B cell (primary cell): Measurements from ENCODE around the gene ZFR2. TPM values are rescaled to one million over a fixed set of nuclear protein-coding genes. Genes with fewer than 3 reads are reported as not detected.

ENCODE experiments used
- ATAC-seq: fragments of 200-7000 bp; cut with Tn5 transposase; one replicate; pipeline ENCODE4 v1.10.0; 2021; ENCODE audit warnings: low read depth, mild to moderate bottlenecking, moderate number of reproducible peaks, moderate library complexity
- CTCF ChIA-PET: fragments of 350-600 bp; sonication (Branson Sonifier 250); formaldehyde crosslinking; loops from one replicate; lab custom pipeline; 2021; ENCODE audit warnings: antibody characterized with exemption, inconsistent platforms; lab: Charles Lee
- POLR2A ChIA-PET: fragments of 350-600 bp; sonication (Branson Sonifier 250); formaldehyde crosslinking; loops from one replicate; lab custom pipeline; 2021; ENCODE audit warnings: antibody characterized with exemption; lab: Charles Lee
- DNase-seq: peaks from one replicate; pipeline ENCODE4 v3.0.0; 2013
- H2AFZ ChIP-seq: 2 replicates; pipeline ENCODE4 v1.6.1; 2012; ENCODE audit warnings: mild to moderate bottlenecking, low read depth, low read length; ENCODE audit not compliant: insufficient read depth, poor library complexity, severe bottlenecking
- H3K27ac ChIP-seq, 2 donors: 1 replicate in 1 of 2; 2 replicates in 1 of 2; pipeline ENCODE4 v1.5.1; 2012 to 2013; ENCODE audit warnings: low read length in 2 of 2, mild to moderate bottlenecking in 2 of 2, moderate library complexity in 1 of 2
- H3K27me3 ChIP-seq, 4 experiments: fragments of 200-600 bp in 1 of 4; sonication (generic) in 1 of 4; replicated peaks in 1 of 4; 1 replicate in 2 of 4; 2 replicates in 2 of 4; pipeline versions ENCODE4 v1.6.1 to v1.7.0; 2013 to 2016; ENCODE audit warnings: low read length in 3 of 4, mild to moderate bottlenecking in 2 of 4, mixed read lengths in 1 of 4, moderate library complexity in 1 of 4; ENCODE audit not compliant: insufficient read depth in 4 of 4, control insufficient read depth in 3 of 4; ENCODE audit errors: control extremely low read depth in 1 of 4
- H3K36me3 ChIP-seq, 2 experiments: replicated peaks in 1 of 2; 1 replicate in 1 of 2; 2 replicates in 1 of 2; pipeline versions ENCODE4 v1.6.1 to v1.7.1; 2013; ENCODE audit warnings: low read length in 1 of 2; ENCODE audit not compliant: insufficient read depth in 2 of 2, control insufficient read depth in 1 of 2; ENCODE audit errors: control extremely low read depth in 1 of 2, extremely low read depth in 1 of 2
- H3K4me1 ChIP-seq, 2 donors: fragments of 200-600 bp in 1 of 2; sonication (generic) in 1 of 2; 1 replicate in 1 of 2; 2 replicates in 1 of 2; pipeline versions ENCODE4 v1.5.1 to v1.6.1; 2013 to 2017; ENCODE audit warnings: low read length in 2 of 2; ENCODE audit not compliant: control insufficient read depth in 2 of 2, insufficient read depth in 2 of 2
- H3K4me2 ChIP-seq: replicated peaks from 2 replicates; pipeline ENCODE3; 2012; ENCODE audit warnings: mild to moderate bottlenecking, low read depth, low read length; ENCODE audit not compliant: poor library complexity, severe bottlenecking
- H3K4me3 ChIP-seq, 5 experiments: fragments of 200-600 bp in 1 of 5; sonication (generic) in 1 of 5; 1 replicate in 3 of 5; 2 replicates in 2 of 5; pipeline versions ENCODE4 v1.5.1 to v1.7.0; 2011 to 2016; ENCODE audit warnings: low read length in 4 of 5, mild to moderate bottlenecking in 4 of 5, low read depth in 2 of 5, control low read depth in 1 of 5, moderate library complexity in 1 of 5; ENCODE audit not compliant: insufficient read depth in 1 of 5; ENCODE audit errors: control extremely low read depth in 1 of 5, extremely low read depth in 1 of 5
- H3K79me2 ChIP-seq: fragments of 200-600 bp; sonication (generic); one replicate; pipeline ENCODE4 v1.6.0; 2016; ENCODE audit warnings: low read length; ENCODE audit not compliant: control insufficient read depth, insufficient read depth
- H3K9ac ChIP-seq: fragments of 200-600 bp; sonication (generic); 2 replicates; pipeline ENCODE4 v1.6.1; 2017; ENCODE audit warnings: mild to moderate bottlenecking, low read length, moderate library complexity
- H3K9me3 ChIP-seq, 3 donors: one replicate each; pipeline versions ENCODE4 v1.6.1 to v1.7.1; 2013; ENCODE audit warnings: low read length in 2 of 3; ENCODE audit not compliant: control insufficient read depth in 2 of 3, insufficient read depth in 1 of 3; ENCODE audit errors: control extremely low read depth in 1 of 3
- H4K20me1 ChIP-seq: 2 replicates; pipeline ENCODE4 v1.6.0; 2012; ENCODE audit warnings: mild to moderate bottlenecking, low read length; ENCODE audit not compliant: insufficient read depth, control insufficient read depth, poor library complexity, severe bottlenecking
- H3K27ac Mint-ChIP-seq: one replicate; pipeline ENCODE4 v1.8.0; 2021; ENCODE audit warnings: mixed read lengths
- H3K27me3 Mint-ChIP-seq: one replicate; pipeline ENCODE4 v1.8.0; 2021; ENCODE audit warnings: mixed read lengths
- H3K4me1 Mint-ChIP-seq: one replicate; pipeline ENCODE4 v1.8.0; 2021; ENCODE audit warnings: mixed read lengths
- H3K4me3 Mint-ChIP-seq: one replicate; pipeline ENCODE4 v1.8.0; 2021; ENCODE audit warnings: mixed read lengths
- H3K9me3 Mint-ChIP-seq: one replicate; pipeline ENCODE4 v1.8.0; 2022; ENCODE audit warnings: mixed read lengths; ENCODE audit not compliant: insufficient read depth
- CTCF ChIP-seq: fragments of 200-600 bp; IDR thresholded peaks from one replicate; pipeline ENCODE4 v1.8.0; 2022; ENCODE audit warnings: antibody characterized with exemption, mild to moderate bottlenecking
- EZH2 ChIP-seq: IDR thresholded peaks from 2 replicates; pipeline ENCODE4 v1.6.1; 2012; ENCODE audit warnings: borderline replicate concordance, low read depth, mild to moderate bottlenecking, moderate library complexity, low read length; ENCODE audit not compliant: insufficient read depth, poor library complexity, severe bottlenecking
- WGBS: methylation state at CpG from one replicate; pipeline ENCODE4 v1.1.5; 2013; ENCODE audit warnings: missing lambda C conversion rate; ENCODE audit not compliant: insufficient coverage; 5-methylcytosine and 5-hydroxymethylcytosine counted together
- intact Hi-C: fragments of 100-400 bp; cut with micrococcal nuclease; formaldehyde crosslinking; loops from one replicate; pipeline ENCODE4 v1.10.0; 2022
- polyA plus RNA-seq: library from polyadenylated mRNA; depleted of rRNA; stranded (reverse); fragments of >200 nt; gene quantifications from 2 replicates; pipeline ENCODE4 v1.2.3, GENCODE V29; 2012
- total RNA-seq, 2 donors: library from RNA; stranded (reverse); fragments of 120-200 nt in 1 of 2; gene quantifications; 1 replicate in 1 of 2; 2 replicates in 1 of 2; pipeline versions ENCODE4 v1.2.3 to v1.2.4, GENCODE V29; 2013 to 2022

Gene ZFR2
- total and polyA plus RNA-seq, 2 donors (not counting 1 experiment from before 2014, with no cell fraction given) = 0.36 to 0.39 TPM

- no peak overlapping the region for H3K4me2 ChIP-seq
- no peak for ATAC-seq
- no peak overlapping the region for H3K9ac ChIP-seq
- no peaks in the 10 kb centered on the region for H3K79me2 ChIP-seq
- no peaks in the 10 kb centered on the region for H4K20me1 ChIP-seq
- no peak overlapping the region for H2AFZ ChIP-seq
- H3K27ac ChIP-seq = no peak overlapping the region
- ChIA-PET POLR2A (no interaction called here), CTCF (no interaction called here)
- 76% methylated on average over 14 of the region's 14 CpGs for WGBS
- TF ChIP-seq EZH2 (no peak), CTCF (no peak)
- DNase-seq = no peak
- H3K9me3 Mint-ChIP-seq = peaks cover 3% of the 10 kb centered on the region
- no peak overlapping the region for H3K4me3 ChIP-seq
- peaks cover 2% of the 10 kb centered on the region for H3K27me3 Mint-ChIP-seq
- H3K4me3 Mint-ChIP-seq = no peak overlapping the region
- H3K27ac Mint-ChIP-seq = no peak overlapping the region
- H3K27me3 ChIP-seq = no peaks in the 10 kb centered on the region
- H3K36me3 ChIP-seq = no peaks in the 10 kb centered on the region
- intact Hi-C loops = no loop called here
- no peaks in the 10 kb centered on the region for H3K4me1 Mint-ChIP-seq
- no peaks in the 10 kb centered on the region for H3K4me1 ChIP-seq
- H3K9me3 ChIP-seq = peaks cover 0 to 36% (median 5%) of the 10 kb centered on the region in 3 donors
Measured at GRCh38 chr19:3908266-3909054, 39.6 kb upstream of the ZFR2 start.

GRCh38 chr19:3907626-3908265 lies 38.9 kb upstream of the ZFR2 start:
- Mint-ChIP-seq H3K27ac (no peak overlapping the region), H3K4me1 (no peaks in the 10 kb centered on the region), H3K9me3 (peaks cover 3% of the 10 kb centered on the region), H3K4me3 (no peak overlapping the region), H3K27me3 (peaks cover 2% of the 10 kb centered on the region)
- no peak overlapping the region for H3K4me3 ChIP-seq
- no peak overlapping the region for H2AFZ ChIP-seq
- no peaks in the 10 kb centered on the region for H4K20me1 ChIP-seq
- peaks cover 0 to 35% (median 5%) of the 10 kb centered on the region in 3 donors for H3K9me3 ChIP-seq
- TF ChIP-seq CTCF = no peak
- no peak for TF ChIP-seq EZH2
- no peaks in the 10 kb centered on the region for H3K27me3 ChIP-seq
- ATAC-seq (no peak), DNase-seq (no peak)
- intact Hi-C loops = no loop called here
- H3K36me3 ChIP-seq = no peaks in the 10 kb centered on the region
- H3K79me2 ChIP-seq = no peaks in the 10 kb centered on the region
- POLR2A ChIA-PET = no interaction called here
- H3K27ac ChIP-seq = no peak overlapping the region
- WGBS = 89% methylated on average over 47 of the region's 50 CpGs
- CTCF ChIA-PET = no interaction called here
- H3K4me2 ChIP-seq = no peak overlapping the region
- no peak overlapping the region for H3K9ac ChIP-seq
- H3K4me1 ChIP-seq = no peaks in the 10 kb centered on the region
